GM18499 (cell line): ENCODE measurements around the gene MAJIN.
"Not testable (repeated sequence)": the region's sequence is repeated elsewhere in the genome, so short reads cannot be mapped to it uniquely, and the experiment has no call there.

Experiments
- ATAC-seq: cut with Tn5 transposase; IDR thresholded peaks from one replicate; pipeline ENCODE4 v1.9.1; 2021; ENCODE audit warnings: moderate number of reproducible peaks; ENCODE audit not compliant: insufficient read depth, unreplicated experiment

The MAJIN gene

GRCh38 chr11:64994318-64994717, 22.4 kb upstream of the MAJIN start:
- no peak for ATAC-seq

- no peak for ATAC-seq
Measured at GRCh38 chr11:64990222-64990923, 18.5 kb upstream of the MAJIN start.

DNA sequence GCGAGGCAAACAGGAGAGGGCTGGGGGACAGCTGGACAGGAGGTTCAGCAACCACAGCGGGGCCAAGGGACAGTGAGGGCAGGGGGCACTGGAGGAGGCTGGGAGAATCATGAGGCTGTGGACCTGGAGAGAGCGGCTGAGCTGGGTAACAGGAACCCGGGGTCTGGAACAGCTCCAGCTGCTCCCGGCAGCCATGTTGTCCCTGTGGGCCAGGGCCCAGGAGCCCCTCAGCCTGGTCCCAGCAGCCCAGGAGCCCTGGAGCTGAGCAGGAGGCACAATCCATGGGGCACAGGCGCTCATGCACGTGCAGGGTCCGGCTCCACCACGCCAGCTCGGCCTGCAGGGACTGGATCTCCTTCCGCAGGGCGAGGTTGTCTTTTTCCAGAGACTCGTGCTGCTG, 17.5 kb upstream of the MAJIN start:
- ATAC-seq: no peak

- no peak for ATAC-seq
Measured at GRCh38 chr11:64987998-64988854, 16.3 kb upstream of the MAJIN start.

DNA sequence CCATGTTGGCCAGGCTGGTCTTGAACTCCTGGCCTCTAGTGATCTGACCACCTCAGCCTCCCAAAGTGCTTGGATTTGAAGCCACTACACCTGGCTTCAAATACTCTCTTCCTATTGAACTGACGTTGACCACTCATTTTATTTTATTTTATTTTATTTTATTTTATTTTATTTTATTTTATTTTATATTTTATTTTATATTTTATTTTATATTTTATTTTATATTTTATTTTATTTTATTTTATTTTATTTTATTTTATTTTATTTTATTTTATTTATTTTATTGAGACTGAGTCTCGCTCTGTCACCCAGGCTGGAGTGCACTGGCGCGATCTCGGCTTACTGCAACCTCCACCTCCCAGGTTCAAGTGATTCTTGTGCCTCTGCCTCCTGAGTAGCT, 11.4 kb upstream of the MAJIN start:
- ATAC-seq: not testable (repeated sequence)

DNA sequence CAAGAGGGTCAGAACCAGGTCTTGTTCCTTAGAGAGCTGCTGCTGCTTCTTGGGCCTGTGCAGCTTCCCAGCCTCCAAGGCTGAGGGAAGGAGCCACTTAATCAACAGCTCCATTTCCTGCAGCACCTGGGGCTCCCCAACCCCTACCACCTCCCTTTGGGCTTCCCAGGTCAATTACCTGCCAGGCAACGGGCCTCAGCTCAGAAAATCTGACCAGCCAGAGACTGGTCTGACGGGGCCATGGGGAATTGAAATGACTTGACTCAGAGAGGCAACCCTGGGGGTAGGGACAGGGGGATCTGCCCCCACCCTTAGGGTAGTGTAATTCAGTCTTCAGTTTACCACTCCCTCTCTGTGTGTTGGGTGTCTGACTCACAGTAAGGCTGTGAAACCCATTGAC, 4.7 kb upstream of the MAJIN start:
- no peak for ATAC-seq

- ATAC-seq: no peak
Measured at GRCh38 chr11:64974124-64974523, 2.2 kb upstream of the MAJIN start.

- ATAC-seq: no peak
Measured at GRCh38 chr11:64970731-64971151, 1.2 kb downstream of the MAJIN start.

- ATAC-seq: no peak
Measured at GRCh38 chr11:64969209-64969608, 2.7 kb downstream of the MAJIN start.

DNA sequence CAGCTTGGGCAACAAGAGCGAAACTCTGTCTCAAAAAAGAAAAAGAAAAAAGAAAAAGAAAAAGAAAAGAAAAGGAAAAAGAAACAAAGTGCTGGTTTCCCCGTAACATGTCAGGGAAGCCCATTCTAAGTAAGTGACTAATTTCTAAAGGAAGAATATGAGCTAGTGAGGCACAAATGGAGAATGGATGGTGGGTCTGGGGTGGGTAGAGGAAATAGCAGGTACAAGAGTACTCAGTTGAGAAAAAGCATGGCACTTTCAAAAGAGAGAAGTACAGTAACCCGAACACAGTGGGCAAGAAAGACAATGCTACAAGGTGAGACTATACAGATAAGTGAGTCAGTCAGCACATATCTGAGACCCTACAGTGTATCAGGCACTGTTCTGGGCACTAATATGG, 4.5 kb downstream of the MAJIN start:
- no peak for ATAC-seq

- ATAC-seq: no peak
Measured at GRCh38 chr11:64963072-64963631, 8.8 kb downstream of the MAJIN start.

DNA sequence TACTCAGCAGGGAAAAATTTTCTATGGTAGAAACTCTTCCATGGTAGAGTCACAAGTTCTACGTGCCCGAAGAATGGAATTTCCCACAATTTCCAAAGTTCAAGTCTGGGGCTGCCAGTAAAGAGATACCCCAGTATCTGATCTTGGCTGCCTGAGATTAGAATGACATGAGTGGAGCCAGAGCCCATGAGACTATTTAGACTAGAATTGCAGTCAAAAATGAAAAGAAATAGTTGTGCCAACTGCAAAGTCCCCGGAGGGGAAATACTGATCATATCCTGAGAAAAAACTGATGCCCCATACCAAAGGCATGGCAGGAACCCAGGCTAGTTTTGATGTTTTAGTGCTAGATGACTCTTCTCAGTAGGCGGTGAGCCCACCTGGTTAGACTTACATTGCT, 11.2 kb downstream of the MAJIN start:
- ATAC-seq: no peak

GRCh38 chr11:64959498-64959897, 12.4 kb downstream of the MAJIN start:
- no peak for ATAC-seq

DNA sequence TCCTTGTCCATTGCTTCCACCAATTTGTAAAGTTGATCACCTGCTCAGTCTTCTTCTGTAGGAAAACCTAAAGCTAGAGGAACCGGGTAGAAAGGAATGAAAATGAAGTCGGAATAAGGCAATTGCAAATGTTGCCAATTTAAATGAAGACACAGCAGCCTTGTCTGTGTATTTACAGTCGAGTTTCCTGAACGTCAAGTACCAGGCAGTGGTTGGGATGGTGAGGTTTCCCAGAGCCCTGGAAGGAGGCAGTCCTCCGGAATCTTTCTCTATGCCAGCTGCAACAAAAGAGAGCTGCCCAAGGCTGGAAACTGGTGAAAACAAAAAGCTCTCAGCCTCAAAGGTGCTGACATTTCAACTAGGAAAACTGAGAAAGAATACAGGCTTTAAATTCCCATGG, 17.7 kb downstream of the MAJIN start:
- ATAC-seq: no peak

- no peak for ATAC-seq
Measured at GRCh38 chr11:64951529-64951928, 20.4 kb downstream of the MAJIN start.

DNA sequence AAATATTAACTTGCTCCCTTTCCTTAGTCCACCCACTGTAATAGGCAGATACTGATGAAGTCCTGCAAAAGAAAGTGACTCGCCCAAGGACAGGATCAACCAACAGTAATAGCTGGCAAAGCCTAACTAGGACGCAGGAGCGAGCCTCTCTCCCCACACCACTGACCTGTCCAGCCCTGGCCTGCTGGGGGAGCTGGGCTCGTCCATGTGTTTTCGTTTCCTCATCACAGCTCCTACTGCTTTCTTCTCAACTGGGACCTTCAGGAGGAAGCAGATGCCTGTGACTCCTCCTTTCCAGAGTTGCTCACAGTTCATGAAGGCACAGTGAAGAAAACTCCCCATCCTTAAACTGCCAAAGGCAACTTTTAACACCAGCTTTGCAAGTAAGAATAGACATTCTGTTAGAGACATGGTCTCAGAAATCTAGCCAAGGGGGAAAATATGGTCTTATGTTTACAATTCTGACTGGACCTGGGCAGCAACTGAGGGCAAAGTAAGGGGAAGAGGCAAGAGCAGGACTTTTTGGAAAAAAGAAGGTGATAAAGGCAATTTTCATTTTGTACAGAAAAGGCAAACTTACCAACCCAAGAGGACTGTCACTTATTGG, 24.6 kb downstream of the MAJIN start:
- no peak for ATAC-seq

- no peak for ATAC-seq
Measured at GRCh38 chr11:64936539-64936938, 35.4 kb downstream of the MAJIN start.

DNA sequence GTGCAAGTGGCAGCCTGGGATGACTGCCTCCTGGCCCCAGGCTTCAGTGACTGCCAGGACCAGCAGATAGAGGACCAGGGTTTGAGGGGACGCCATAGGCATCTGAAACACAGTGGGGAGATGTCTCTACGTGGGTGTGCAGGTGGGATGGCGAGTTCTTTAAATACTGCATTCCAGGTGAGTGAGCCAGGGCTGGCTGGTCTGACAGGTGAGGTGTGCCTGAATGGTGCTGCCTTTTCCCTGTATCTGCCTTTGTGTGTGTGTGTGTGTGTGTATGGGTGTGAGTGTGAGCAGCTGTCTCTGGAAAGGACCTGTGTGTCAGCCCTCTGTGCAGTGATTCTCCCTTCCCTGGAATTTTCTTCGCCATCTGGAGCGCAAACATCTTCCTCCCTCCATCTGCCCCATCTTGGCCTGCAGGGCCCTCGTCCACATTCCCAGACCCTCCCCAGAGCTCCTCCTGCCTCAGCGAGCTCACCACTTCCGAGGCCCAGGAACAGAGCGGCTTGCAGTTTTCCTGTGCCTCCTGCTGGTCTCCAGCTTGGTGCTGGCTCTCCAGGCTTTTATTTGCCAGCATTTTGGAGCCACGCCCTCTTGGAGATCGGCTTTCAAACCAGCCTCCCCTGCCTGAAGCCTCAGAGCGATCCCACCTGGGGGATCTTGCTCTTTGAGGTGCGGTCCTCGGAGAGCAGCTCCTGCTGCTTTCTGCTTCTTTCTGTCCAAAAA, 36.4 kb downstream of the MAJIN start, which contains the start of gene GPHA2:
GPHA2 (minus strand) TSS at position 535 of the 723 bp plus-strand sequence; CDS start at position 102, 433 bp downstream.
- no peak for ATAC-seq

DNA sequence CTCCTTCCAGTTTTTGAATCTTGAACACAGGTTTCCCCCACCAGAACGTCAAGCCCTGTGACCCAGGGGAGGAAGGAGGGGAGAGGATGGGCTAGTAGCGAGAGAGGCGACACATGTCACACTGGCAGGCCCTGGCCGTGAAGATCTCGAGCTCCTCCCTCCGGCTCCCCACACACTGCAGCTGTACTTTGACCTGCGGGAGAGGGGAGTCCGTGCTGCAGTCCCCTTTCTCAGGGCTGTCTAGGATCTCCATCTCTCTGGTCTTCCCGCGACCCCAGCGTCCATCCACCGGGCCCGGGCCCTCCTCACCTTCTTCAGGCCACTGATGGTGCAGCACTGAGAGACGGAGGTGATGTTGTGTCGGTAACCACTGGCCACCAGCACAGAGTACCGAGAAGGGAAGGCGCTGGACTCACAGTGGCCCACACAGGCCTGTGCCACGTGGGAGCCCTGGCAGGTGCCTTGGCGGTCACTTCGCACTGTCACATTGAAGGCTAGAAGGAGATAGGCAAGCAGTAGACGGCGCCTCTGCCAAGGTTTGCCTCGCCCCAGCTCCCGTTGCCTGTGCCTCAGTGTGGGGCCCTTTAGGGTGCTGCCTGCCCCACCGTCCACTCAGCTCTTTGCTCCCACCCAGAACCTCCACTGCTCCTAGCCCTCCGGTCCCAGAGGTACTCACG, 37.1 kb downstream of the MAJIN start:
- ATAC-seq: no peak
